Endothelial cell of umbilical vein (primary cell): ENCODE data around the gene SCN5A.

Experiments
- CTCF ChIP-seq, 2 donors: IDR thresholded peaks; 1 replicate in 1 of 2; 2 replicates in 1 of 2; pipeline ENCODE4 v1.5.1; 2011; ENCODE audit warnings: low read length in 2 of 2, mild to moderate bottlenecking in 2 of 2, moderate library complexity in 2 of 2, control low read depth in 1 of 2, inconsistent platforms in 1 of 2, low read depth in 1 of 2; ENCODE audit not compliant: insufficient read depth in 1 of 2; ENCODE audit errors: extremely low read depth in 1 of 2
- FOS ChIP-seq: IDR thresholded peaks from 2 replicates; pipeline ENCODE4 v1.6.1; 2011; ENCODE audit warnings: mild to moderate bottlenecking, low read length, moderate library complexity, borderline replicate concordance; ENCODE audit not compliant: insufficient read depth

- no peak for TF ChIP-seq FOS
- peak; percentile 71 to 73 for TF ChIP-seq CTCF (IDR thresholded peaks at IDR 0.05; ENCODE audit: extremely low read depth in 1 of 2, insufficient read depth in 1 of 2, low read depth in 1 of 2, low read length in 2 of 2)
Measured at GRCh38 chr3:38627956-38628355, 21.5 kb downstream of the SCN5A start.
